AG04449 (cell line): ENCODE measurements around the gene AARS1.
"Not testable (repeated sequence)": the region's sequence is repeated elsewhere in the genome, so short reads cannot be mapped to it uniquely, and the experiment has no call there.

Experiments
- CTCF ChIA-PET: fragments of 350-600 bp; formaldehyde crosslinking; extraction: SDS; loops from one replicate; lab custom pipeline; 2021; ENCODE audit warnings: antibody characterized with exemption; lab: Yijun Ruan, JAX
- POLR2A ChIA-PET: fragments of 400-600, 350-600 bp; formaldehyde crosslinking; extraction: SDS; loops from one replicate; lab custom pipeline; 2020; ENCODE audit warnings: antibody characterized with exemption, inconsistent platforms; lab: Yijun Ruan, JAX
- DNase-seq: peaks from one replicate; pipeline ENCODE4 v3.0.0-alpha.2; 2010; ENCODE audit warnings: low read depth, low spot score
- H3K4me3 ChIP-seq: 2 replicates; pipeline ENCODE4 v1.5.1; 2011; ENCODE audit warnings: low read depth, mild to moderate bottlenecking, control low read depth, low read length
- CTCF ChIP-seq: IDR thresholded peaks from one replicate; pipeline ENCODE4 v1.5.1; 2011; ENCODE audit warnings: mild to moderate bottlenecking, moderate library complexity, low read length, control low read depth, inconsistent platforms; ENCODE audit not compliant: insufficient read depth; ENCODE audit errors: missing control alignments

Gene AARS1

GRCh38 chr16:70298988-70299938 lies 10.0 kb upstream of the AARS1 start, which contains the start of gene DDX19B:
Gene DDX19B (plus strand): TSS chr16:70299186. CDS start chr16:70299298, 112 bp downstream.
- DNase-seq, result no peak
- ChIA-PET POLR2A (interaction anchor here (0.6 to 1.9 kb wide), 5 partner anchors 8 to 31 kb away, joined by 3 to 8 read pairs (median 4); partner anchors contain the start of gene AARS1), CTCF (interaction anchor here (0.7 to 1.4 kb wide), 3 partner anchors 9 to 11 kb away, joined by 3 read pairs; no protein-coding TSS in a partner anchor)
- peak within 1 kb of the TSS; percentile 98 for H3K4me3 ChIP-seq
- no peak for TF ChIP-seq CTCF

GRCh38 chr16:70295634-70296033 lies 6.3 kb upstream of the AARS1 start:
- no peak for DNase-seq
- no peak for TF ChIP-seq CTCF
- ChIA-PET CTCF (interaction anchor here (0.7 kb wide), 1 partner anchor 30 kb away, joined by 3 read pairs; no protein-coding TSS in a partner anchor), POLR2A (no interaction called here)
- H3K4me3 ChIP-seq, result no peak overlapping the region

DNA sequence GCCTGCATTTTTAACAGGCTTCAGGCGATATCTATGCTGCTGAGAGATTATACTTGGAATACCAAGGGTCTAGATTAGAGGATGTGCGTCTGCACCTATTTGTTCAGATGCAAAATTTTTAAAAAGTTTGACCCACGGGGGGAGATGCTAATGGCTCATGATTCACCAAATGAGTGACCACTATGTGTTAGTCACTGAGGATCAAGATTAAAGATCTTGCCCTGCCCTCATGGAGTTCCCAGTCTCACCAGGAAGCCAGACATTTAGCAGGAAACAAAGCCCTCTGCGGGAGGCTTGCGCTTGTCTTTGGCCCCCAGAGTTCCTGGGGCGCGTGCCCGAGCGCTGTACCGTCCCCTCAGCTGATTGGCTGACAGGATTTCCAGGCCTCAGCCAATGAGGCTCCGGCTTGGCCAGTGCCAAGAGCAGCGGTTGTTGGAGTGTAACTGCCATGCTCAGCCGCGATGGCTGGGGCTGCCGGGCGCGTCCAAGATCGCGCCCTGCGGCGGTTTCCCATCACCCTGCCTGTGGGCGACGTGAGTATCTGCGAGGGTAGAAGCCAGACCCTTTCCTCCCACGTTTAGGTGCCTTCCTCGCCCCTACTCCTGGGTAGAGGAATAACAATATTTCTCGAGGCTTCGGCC lies 5.2 kb upstream of the AARS1 start:
- ChIA-PET POLR2A (no interaction called here), CTCF (no interaction called here)
- no peak overlapping the region for H3K4me3 ChIP-seq
- TF ChIP-seq CTCF, result no peak
- DNase-seq, result no peak

GRCh38 chr16:70292148-70292547 lies 2.8 kb upstream of the AARS1 start:
- DNase-seq, H3K4me3 ChIP-seq, POLR2A ChIA-PET, CTCF ChIA-PET: not testable (repeated sequence)

DNA sequence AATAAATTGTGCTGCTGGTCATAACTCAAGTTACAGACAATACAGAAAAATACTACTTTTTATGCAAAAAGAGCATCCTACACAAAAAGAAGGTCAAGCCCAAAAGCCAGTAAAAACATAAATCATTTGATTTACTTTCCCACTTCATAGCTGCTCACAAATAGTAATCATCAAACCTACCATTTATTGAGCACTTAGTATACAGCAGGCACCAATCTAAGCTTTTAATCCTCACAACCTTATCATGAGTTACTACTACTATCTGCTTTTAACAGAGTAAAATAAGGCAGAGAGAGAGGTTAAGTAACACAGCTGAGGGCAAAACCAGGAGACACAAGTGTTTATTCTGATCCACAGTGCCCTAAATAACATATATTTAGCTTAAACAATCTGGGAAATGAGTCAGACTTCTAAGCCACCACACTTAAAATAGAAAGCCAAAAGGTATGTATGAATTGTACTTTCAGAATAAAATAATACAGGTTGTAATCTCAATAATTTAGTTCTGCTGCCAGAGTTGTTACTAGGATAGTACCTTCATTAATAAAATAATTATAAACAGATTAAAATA lies 1.7 kb upstream of the AARS1 start:
- TF ChIP-seq CTCF, result no peak
- DNase-seq, result no peak
- H3K4me3 ChIP-seq, result no peak overlapping the region
- ChIA-PET POLR2A (interaction anchor here (0.5 to 0.7 kb wide), 2 partner anchors 9 to 60 kb away, joined by 3 to 5 read pairs; no protein-coding TSS in a partner anchor), CTCF (interaction anchor here (1.0 kb wide), 1 partner anchor 8 kb away, joined by 3 read pairs; the partner anchor contains the start of gene DDX19B)

- POLR2A ChIA-PET, result interaction anchor here (0.9 kb wide), 1 partner anchor 12 kb away, joined by 3 read pairs; no protein-coding TSS in a partner anchor
- H3K4me3 ChIP-seq, result peak overlapping the region; percentile 85
- CTCF ChIA-PET, result interaction anchor here (0.5 to 2.7 kb wide), 3 partner anchors 12 to 30 kb away, joined by 3 to 9 read pairs (median 3); no protein-coding TSS in a partner anchor
- DNase-seq, result not testable (repeated sequence)
These were observed 1.9 kb downstream of the AARS1 start for GRCh38 chr16:70287304-70287971.
